Spinal cord (tissue), 10 donors: ENCODE measurements around the gene SLC31A2. TPM values are rescaled to one million over a fixed set of nuclear protein-coding genes. Genes with fewer than 3 reads are reported as not detected.

Experiments
- DNase-seq, 6 donors: peaks; one replicate each; pipeline versions ENCODE4 v3.0.0 to v3.0.0-alpha.2; 2013 to 2015; ENCODE audit warnings: low spot score in 6 of 6, low read depth in 4 of 6
- H3K27ac ChIP-seq: one replicate; pipeline ENCODE4 v1.5.1; 2013; ENCODE audit warnings: low read depth, low read length, control low read depth
- H3K27me3 ChIP-seq: one replicate; pipeline ENCODE4 v1.6.1; 2013; ENCODE audit warnings: low read length; ENCODE audit not compliant: control insufficient read depth, insufficient read depth
- H3K36me3 ChIP-seq: one replicate; pipeline ENCODE4 v1.6.1; 2013; ENCODE audit warnings: low read length; ENCODE audit not compliant: control insufficient read depth, insufficient read depth
- H3K4me1 ChIP-seq: one replicate; pipeline ENCODE4 v1.6.1; 2013; ENCODE audit warnings: low read length; ENCODE audit not compliant: control insufficient read depth, insufficient read depth
- H3K4me3 ChIP-seq: one replicate; pipeline ENCODE4 v1.5.1; 2013; ENCODE audit warnings: low read depth, low read length, control low read depth
- H3K9me3 ChIP-seq: one replicate; pipeline ENCODE4 v1.6.1; 2013; ENCODE audit warnings: low read length; ENCODE audit not compliant: control insufficient read depth, insufficient read depth
- WGBS: methylation state at CpG from one replicate; pipeline ENCODE4 v1.1.5; 2013; ENCODE audit warnings: missing lambda C conversion rate; ENCODE audit not compliant: insufficient coverage; 5-methylcytosine and 5-hydroxymethylcytosine counted together
- polyA plus RNA-seq, 2 donors: library from polyadenylated mRNA; unstranded; fragments of 120-200 nt; gene quantifications; one replicate each; pipeline ENCODE4 v1.2.1, GENCODE V29; 2013; ENCODE audit not compliant: insufficient read length in 2 of 2
- total RNA-seq, 2 donors: library from RNA; depleted of rRNA in 1 of 2; stranded (reverse); fragments of 120-200 nt in 1 of 2; fragments of >200 nt in 1 of 2; gene quantifications; one replicate each; pipeline versions ENCODE4 v1.2.3 to v1.2.4, GENCODE V29; 2013 to 2014
- donor health status: healthy.

SLC31A2 gene
- total and polyA plus RNA-seq, 4 donors: 14.9 to 27.7 (median 18.8) TPM

DNA sequence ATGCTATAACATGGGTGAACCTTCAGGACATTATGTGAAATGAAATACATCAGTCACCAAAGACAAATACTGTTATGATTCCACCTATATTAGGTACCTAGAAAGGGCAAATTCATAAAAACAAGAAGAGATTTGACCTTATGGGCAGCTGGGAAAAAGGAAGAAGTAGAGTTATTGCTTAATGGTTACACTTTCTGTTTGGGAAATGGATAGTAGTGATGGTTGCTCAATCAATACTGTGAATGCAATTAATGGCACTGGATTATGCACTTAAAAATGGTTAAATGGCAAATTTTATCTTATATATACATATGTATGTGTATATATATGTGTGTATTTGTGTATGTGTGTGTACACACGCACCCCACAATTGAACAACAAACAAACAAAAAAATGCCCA, 55.1 kb downstream of the SLC31A2 start:
- Histone ChIP-seq H3K9me3 (no peaks in the 10 kb centered on the region), H3K4me3 (no peak overlapping the region), H3K27me3 (no peaks in the 10 kb centered on the region), H3K27ac (no peak overlapping the region), H3K36me3 (peaks cover 27% of the 10 kb centered on the region), H3K4me1 (no peaks in the 10 kb centered on the region)
- no peak for DNase-seq
- WGBS: no CpG with 5 or more reads among the region's 1 CpG

DNA sequence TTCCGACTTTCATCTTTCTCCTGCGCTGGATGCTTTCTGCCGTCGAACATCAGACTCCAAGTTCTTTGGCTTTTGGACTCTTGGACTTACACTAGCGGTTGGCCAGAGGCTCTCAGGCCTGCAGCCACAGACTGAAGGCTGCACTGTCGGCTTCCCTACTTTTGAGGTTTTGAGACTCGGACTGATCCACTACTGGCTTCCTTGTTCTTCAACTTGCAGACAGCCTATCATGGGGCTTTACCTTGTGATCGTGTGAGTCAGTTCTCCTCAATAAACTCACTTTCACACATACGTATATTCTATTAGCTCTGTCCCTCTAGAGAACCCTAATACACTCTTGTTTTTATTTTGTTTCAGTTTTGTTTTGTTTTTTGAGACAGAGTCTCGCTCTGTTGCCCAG, 60.0 kb downstream of the SLC31A2 start:
- no peak for DNase-seq
- Histone ChIP-seq H3K4me3 (no peak overlapping the region), H3K9me3 (no peaks in the 10 kb centered on the region), H3K4me1 (no peaks in the 10 kb centered on the region), H3K36me3 (peaks cover 24% of the 10 kb centered on the region), H3K27ac (no peak overlapping the region), H3K27me3 (no peaks in the 10 kb centered on the region)
- WGBS: 99% methylated on average over 9 of the region's 10 CpGs

Other genes with a start within 250 kb of the SLC31A2 start
- gene ZNF883, start 138.8 kb upstream of the SLC31A2 start, total RNA-seq: 10 to 100 TPM; 14.1 to 14.9 TPM
- gene ZNF883, start 138.8 kb upstream of the SLC31A2 start, polyA plus RNA-seq: 10 to 100 TPM; 18.6 to 19.1 TPM
- gene ZFP37, start 94.3 kb upstream of the SLC31A2 start, total RNA-seq: 10 to 100 TPM; 12.6 to 15.5 TPM
- 10 to 100 TPM; 12.6 to 15.3 TPM for gene ZFP37, start 94.3 kb upstream of the SLC31A2 start, polyA plus RNA-seq
- 10 to 100 TPM; 24.2 to 26.9 TPM for gene FKBP15, start 70.3 kb downstream of the SLC31A2 start, total RNA-seq
- 10 to 100 TPM; 25.6 to 26.6 TPM for gene FKBP15, start 70.3 kb downstream of the SLC31A2 start, polyA plus RNA-seq
- gene SLC31A1, start 70.5 kb downstream of the SLC31A2 start, total RNA-seq: 10 to 100 TPM; 19.5 to 22.9 TPM
- gene SLC31A1, start 70.5 kb downstream of the SLC31A2 start, polyA plus RNA-seq: 10 to 100 TPM; 18.7 to 19.5 TPM
- gene CDC26, start 124.6 kb downstream of the SLC31A2 start, total RNA-seq: 10 to 100 TPM; 19.8 to 39.7 TPM
- gene CDC26, start 124.6 kb downstream of the SLC31A2 start, polyA plus RNA-seq: 10 to 100 TPM; 25.8 to 26.4 TPM
- 10 to 100 TPM; 24.4 to 30.6 TPM for gene PRPF4, start 124.7 kb downstream of the SLC31A2 start, total RNA-seq
- 10 to 100 TPM; 22.5 to 24.0 TPM for gene PRPF4, start 124.7 kb downstream of the SLC31A2 start, polyA plus RNA-seq
- gene RNF183, start 152.4 kb downstream of the SLC31A2 start, total RNA-seq: under 1 TPM in 1 of 2 donors, not detected in 1; 0.11 TPM
- under 1 TPM in 1 of 2 donors, not detected in 1; 0.12 TPM for gene RNF183, start 152.4 kb downstream of the SLC31A2 start, polyA plus RNA-seq
- gene WDR31, start 189.3 kb downstream of the SLC31A2 start, total RNA-seq: 1 to 10 TPM; 3.4 to 4.8 TPM
- gene WDR31, start 189.3 kb downstream of the SLC31A2 start, polyA plus RNA-seq: 1 to 10 TPM; 3.6 to 4.5 TPM
- under 1 TPM; 0.33 to 0.79 TPM for gene BSPRY, start 198.5 kb downstream of the SLC31A2 start, total RNA-seq
- under 1 TPM; 0.17 to 0.75 TPM for gene BSPRY, start 198.5 kb downstream of the SLC31A2 start, polyA plus RNA-seq
- gene HDHD3, start 226.0 kb downstream of the SLC31A2 start, total RNA-seq: 10 to 100 TPM in 1 of 2 donors, 1 to 10 TPM in 1; 9.6 to 14.4 TPM
- 10 to 100 TPM; 13.2 to 15.4 TPM for gene HDHD3, start 226.0 kb downstream of the SLC31A2 start, polyA plus RNA-seq